IMR-90 (cell line): ENCODE data around the gene STRADA. TPM values are rescaled to one million over a fixed set of nuclear protein-coding genes. Genes with fewer than 3 reads are reported as not detected.

Experiments
- ATAC-seq: fragments of 200-7000 bp; cut with Tn5 transposase; 2 replicates; pipeline ENCODE4 v1.9.1; 2020; ENCODE audit warnings: low read depth, mild to moderate bottlenecking, moderate library complexity
- BruUV-seq: library from RNA; stranded (reverse); fragments of 400-500 nt; replicated peaks from 2 replicates; lab custom pipeline; 2021; lab: Mats Ljungman, UMichigan
- CTCF ChIA-PET: fragments of 300-600 bp; formaldehyde crosslinking; extraction: SDS; loops from one replicate; lab custom pipeline; 2021; ENCODE audit warnings: antibody characterized with exemption; lab: Yijun Ruan, JAX
- POLR2A ChIA-PET: fragments of 300-600 bp; sonication (Branson Sonifier 250); formaldehyde crosslinking; loops from one replicate; lab custom pipeline; 2022; ENCODE audit warnings: antibody characterized with exemption; ENCODE audit not compliant: unreplicated experiment; lab: Charles Lee
- DNase-seq: peaks from one replicate; pipeline ENCODE4 v3.0.0; 2013
- H2AFZ ChIP-seq: replicated peaks from 2 replicates; pipeline ENCODE3; 2013; ENCODE audit warnings: low read length, mild to moderate bottlenecking; ENCODE audit not compliant: poor library complexity
- H2AK5ac ChIP-seq: 2 replicates; pipeline ENCODE4 v1.6.1; 2013; ENCODE audit warnings: low read depth, low read length, inconsistent platforms
- H2AK9ac ChIP-seq: replicated peaks from 2 replicates; pipeline ENCODE3; 2013; ENCODE audit warnings: mild to moderate bottlenecking, low read depth, low read length, moderate library complexity; ENCODE audit not compliant: poor library complexity
- H2BK120ac ChIP-seq: 2 replicates; pipeline ENCODE4 v1.6.1; 2013; ENCODE audit warnings: low read depth, low read length, inconsistent platforms
- H2BK15ac ChIP-seq: 3 replicates; pipeline ENCODE4 v1.6.1; 2013; ENCODE audit warnings: low read depth, low read length, inconsistent platforms
- H2BK20ac ChIP-seq: 2 replicates; pipeline ENCODE4 v1.6.1; 2013; ENCODE audit warnings: low read depth, mild to moderate bottlenecking, inconsistent platforms, low read length, moderate library complexity
- H2BK5ac ChIP-seq: 2 replicates; pipeline ENCODE4 v1.6.1; 2013; ENCODE audit warnings: mild to moderate bottlenecking, low read depth, low read length, inconsistent platforms; ENCODE audit not compliant: poor library complexity, severe bottlenecking
- H3K14ac ChIP-seq: replicated peaks from 2 replicates; pipeline ENCODE4 v1.6.1; 2013; ENCODE audit warnings: low read depth, low read length, inconsistent platforms
- H3K18ac ChIP-seq: 2 replicates; pipeline ENCODE4 v1.6.1; 2013; ENCODE audit warnings: low read depth, low read length, control low read depth
- H3K23ac ChIP-seq: 2 replicates; pipeline ENCODE4 v1.6.1; 2013; ENCODE audit warnings: low read depth, low read length, inconsistent platforms
- H3K27ac ChIP-seq: 2 replicates; pipeline ENCODE4 v1.5.1; 2013; ENCODE audit warnings: mild to moderate bottlenecking, control low read depth, low read length; ENCODE audit not compliant: insufficient read depth
- H3K27me3 ChIP-seq: 2 replicates; pipeline ENCODE4 v1.6.1; 2013; ENCODE audit warnings: low read length; ENCODE audit not compliant: control insufficient read depth, insufficient read depth
- H3K36me3 ChIP-seq: 2 replicates; pipeline ENCODE4 v1.6.1; 2013; ENCODE audit warnings: low read length, mixed read lengths; ENCODE audit not compliant: control insufficient read depth, insufficient read depth
- H3K4ac ChIP-seq: 2 replicates; pipeline ENCODE4 v1.6.1; 2013; ENCODE audit warnings: low read depth, low read length, inconsistent platforms
- H3K4me1 ChIP-seq: 2 replicates; pipeline ENCODE4 v1.6.1; 2013; ENCODE audit warnings: low read length, mixed read lengths; ENCODE audit not compliant: control insufficient read depth, insufficient read depth
- H3K4me2 ChIP-seq: 2 replicates; pipeline ENCODE4 v1.6.1; 2013; ENCODE audit warnings: low read depth, mild to moderate bottlenecking, control low read depth, low read length, moderate library complexity
- H3K4me3 ChIP-seq: 2 replicates; pipeline ENCODE4 v1.5.1; 2013; ENCODE audit warnings: low read depth, mild to moderate bottlenecking, control low read depth, low read length, moderate library complexity; ENCODE audit not compliant: insufficient read depth
- H3K56ac ChIP-seq: 2 replicates; pipeline ENCODE4 v1.6.1; 2013; ENCODE audit warnings: low read length, inconsistent platforms; ENCODE audit not compliant: insufficient read depth; ENCODE audit errors: extremely low read depth
- H3K79me1 ChIP-seq, 2 experiments: 2 replicates each; pipeline ENCODE4 v1.6.1; 2013; ENCODE audit warnings: low read length in 2 of 2, inconsistent platforms in 1 of 2, low read depth in 1 of 2
- H3K9ac ChIP-seq: 2 replicates; pipeline ENCODE4 v1.6.1; 2013; ENCODE audit warnings: low read depth, low read length, control low read depth
- H3K9me1 ChIP-seq: 2 replicates; pipeline ENCODE4 v1.6.1; 2013; ENCODE audit warnings: low read length, inconsistent platforms; ENCODE audit not compliant: insufficient read depth
- H3K9me3 ChIP-seq: 2 replicates; pipeline ENCODE4 v1.6.1; 2013; ENCODE audit warnings: low read length; ENCODE audit not compliant: control insufficient read depth, insufficient read depth
- H4K20me1 ChIP-seq: 2 replicates; pipeline ENCODE4 v1.6.1; 2013; ENCODE audit warnings: low read length, inconsistent platforms; ENCODE audit not compliant: insufficient read depth
- H4K5ac ChIP-seq: 2 replicates; pipeline ENCODE4 v1.6.1; 2013; ENCODE audit warnings: mild to moderate bottlenecking, low read depth, low read length, control low read depth
- H4K8ac ChIP-seq, 2 experiments: 2 replicates each; pipeline ENCODE4 v1.6.1; 2013; ENCODE audit warnings: low read depth in 2 of 2, low read length in 2 of 2, control low read depth in 1 of 2, inconsistent platforms in 1 of 2
- H4K91ac ChIP-seq: 2 replicates; pipeline ENCODE4 v1.6.1; 2013; ENCODE audit warnings: low read depth, low read length, inconsistent platforms; ENCODE audit not compliant: insufficient read depth
- CEBPB ChIP-seq: IDR thresholded peaks from 2 replicates; pipeline ENCODE4 v1.6.1; 2012; ENCODE audit warnings: low read depth, low read length, improper control_type of control experiment
- CHD1 ChIP-seq: IDR thresholded peaks from 2 replicates; pipeline ENCODE4 v1.6.1; 2012; ENCODE audit warnings: low read depth, low read length, improper control_type of control experiment
- FOS ChIP-seq: fragments of 150-350 bp; IDR thresholded peaks from 2 replicates; pipeline ENCODE4 v1.6.1; 2016; ENCODE audit warnings: low read depth, low read length
- MXI1 ChIP-seq: IDR thresholded peaks from 2 replicates; pipeline ENCODE4 v1.6.1; 2012; ENCODE audit warnings: low read depth, mild to moderate bottlenecking, low read length, moderate library complexity, borderline replicate concordance
- NFE2L2 ChIP-seq: fragments of 150-350 bp; IDR thresholded peaks from 2 replicates; pipeline ENCODE4 v1.6.1; 2016; ENCODE audit warnings: low read depth, mild to moderate bottlenecking, low read length
- POLR2A ChIP-seq: IDR thresholded peaks from 2 replicates; pipeline ENCODE4 v1.6.1; 2012; ENCODE audit warnings: mild to moderate bottlenecking, low read depth, low read length
- RAD21 ChIP-seq: IDR thresholded peaks from 2 replicates; pipeline ENCODE4 v1.6.1; 2012; ENCODE audit warnings: low read length, improper control_type of control experiment
- SMC3 ChIP-seq: fragments of 150-350 bp; IDR thresholded peaks from 2 replicates; pipeline ENCODE4 v1.6.1; 2016; ENCODE audit warnings: low read depth, mild to moderate bottlenecking, antibody characterized with exemption, low read length, moderate library complexity
- USF2 ChIP-seq: fragments of 150-350 bp; IDR thresholded peaks from 2 replicates; pipeline ENCODE4 v1.6.1; 2017; ENCODE audit warnings: mild to moderate bottlenecking, antibody characterized with exemption, low read length, low read depth
- WGBS, 2 experiments: methylation state at CpG; one replicate each; pipeline versions ENCODE4 v1.1.5 to v1.1.7; 2013; ENCODE audit warnings: missing lambda C conversion rate in 2 of 2; ENCODE audit not compliant: insufficient read length in 1 of 2; ENCODE audit errors: extremely low coverage in 2 of 2; 5-methylcytosine and 5-hydroxymethylcytosine counted together
- dilution Hi-C: fragments of 300-500 bp; cut with HindIII; formaldehyde crosslinking; loops from one replicate; pipeline ENCODE4 v1.14.3; 2018; ENCODE audit warnings: low sequenced_read_pairs; ENCODE audit not compliant: unreplicated experiment
- in situ Hi-C: fragments of 300-500 bp; cut with MboI; formaldehyde crosslinking; loops from 3 replicates; pipeline ENCODE4 v1.14.3; 2019; ENCODE audit warnings: low sequenced_read_pairs, inconsistent platforms, mixed read lengths
- intact Hi-C: fragments of 100-400 bp; cut with micrococcal nuclease; formaldehyde crosslinking; loops from 2 replicates; pipeline ENCODE4 v1.10.0; 2022
- polyA plus RNA-seq, 3 experiments: library from polyadenylated mRNA; depleted of rRNA; stranded (reverse); fragments of >200 nt; gene quantifications; 2 replicates each; pipeline ENCODE4 v1.2.3, GENCODE V29; 2012; ENCODE audit warnings: low replicate concordance in 1 of 3
- total RNA-seq: library from RNA; depleted of rRNA; stranded (reverse); fragments of >200 nt; gene quantifications from 2 replicates; pipeline ENCODE4 v1.2.3, GENCODE V29; 2012

STRADA gene
- total and polyA plus RNA-seq, 2 of the 4 experiments (the other 2 are of a cell fraction), result 19.9 to 30.9 TPM

- ChIA-PET POLR2A (interaction anchor here (0.5 to 0.6 kb wide), 2 partner anchors 159 to 240 kb away, joined by 3 to 5 read pairs; no protein-coding TSS in a partner anchor), CTCF (no interaction called here)
- intact Hi-C loops, result loop anchor here (10.0 kb wide), 1 partner anchor 51 kb away; no protein-coding TSS in a partner anchor
- Histone ChIP-seq H3K14ac (no peak overlapping the region), H2AFZ (no peak overlapping the region), H2AK5ac (no peak overlapping the region), H2BK15ac (no peak overlapping the region), H3K4me3 (no peak overlapping the region), H4K91ac (no peak overlapping the region), H4K20me1 (no peaks in the 10 kb centered on the region), H3K9me3 (no peaks in the 10 kb centered on the region), H3K4ac (no peak overlapping the region), H3K4me1 (peaks cover 6% of the 10 kb centered on the region), H4K8ac (no peak overlapping the region), H2BK120ac (no peak overlapping the region), H3K56ac (no peak overlapping the region), H2AK9ac (no peak overlapping the region), H3K27ac (no peak overlapping the region), H3K18ac (no peak overlapping the region), H3K9ac (no peak overlapping the region), H3K9me1 (peaks cover 3% of the 10 kb centered on the region; the same call in 1 of the 2 replicates), H2BK20ac (no peak overlapping the region), H3K23ac (no peak overlapping the region), H3K36me3 (0 out of 2 replicates have a peak, but pooled peaks cover 1% of the 10 kb centered on the region), H3K79me1 (peaks cover 11 to 50% of the 10 kb centered on the region in 2 experiments), H4K5ac (no peak overlapping the region), H3K4me2 (no peak overlapping the region), H2BK5ac (no peak overlapping the region), H3K27me3 (no peaks in the 10 kb centered on the region)
- dilution Hi-C loops, result no loop called here
- in situ Hi-C loops, result no loop called here
- DNase-seq (no peak), ATAC-seq (no peak)
- WGBS, 2 experiments, result 100% methylated on average over 4 of the region's 8 CpGs; no CpG with 5 or more reads in 1 of the 2 experiments
- BruUV-seq, result no TSS peak
- TF ChIP-seq CEBPB, result no peak
- TF ChIP-seq MXI1, result no peak
- no peak for TF ChIP-seq NFE2L2
- TF ChIP-seq CHD1, result no peak
- TF ChIP-seq USF2, result no peak
- no peak for TF ChIP-seq FOS
- no peak for TF ChIP-seq RAD21
- TF ChIP-seq SMC3, result no peak
- TF ChIP-seq POLR2A, result no peak
Observed at GRCh38 chr17:63735691-63736090, 5.9 kb downstream of the STRADA start.
